ENCODE data around the gene ZMYND10.
A peak's percentile ranks its signal among the peaks of the same experiment; 100 is the strongest.

DNA sequence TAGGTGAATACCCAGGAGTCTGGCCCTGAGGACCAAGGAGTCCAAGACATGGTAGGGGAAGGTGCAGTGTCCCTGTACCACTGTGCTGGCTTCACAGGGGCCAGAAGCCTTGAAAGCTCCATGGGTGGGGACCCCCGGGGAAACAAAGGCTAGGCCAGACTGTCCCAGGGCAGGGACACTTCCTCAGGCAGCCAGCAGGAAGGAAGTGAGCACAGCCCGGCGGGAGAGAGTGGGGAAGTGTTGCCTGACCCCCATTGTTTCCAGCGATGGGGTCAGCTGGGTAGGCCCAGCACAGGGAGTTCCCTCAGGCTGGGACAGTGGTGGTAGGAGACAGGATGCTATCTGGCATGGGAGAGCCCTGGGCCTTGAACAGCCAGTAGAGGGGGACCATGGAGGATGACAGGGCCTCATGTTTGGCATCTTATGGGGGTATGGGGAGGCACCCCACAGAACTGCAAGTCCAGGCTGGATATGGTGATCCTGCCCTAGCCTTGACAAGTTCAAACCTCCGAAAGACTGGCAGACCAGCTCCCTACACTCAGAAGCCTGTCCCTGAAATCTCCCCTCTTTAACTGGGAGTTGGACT is 21.8 kb downstream of the ZMYND10 start:
- TF ChIP-seq, protein P1, sequence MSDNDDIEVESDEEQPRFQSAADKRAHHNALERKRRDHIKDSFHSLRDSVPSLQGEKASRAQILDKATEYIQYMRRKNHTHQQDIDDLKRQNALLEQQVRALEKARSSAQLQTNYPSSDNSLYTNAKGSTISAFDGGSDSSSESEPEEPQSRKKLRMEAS (IDR thresholded peaks at IDR 0.05; ENCODE audit: low read depth), result no peak
- TF ChIP-seq, protein P2, sequence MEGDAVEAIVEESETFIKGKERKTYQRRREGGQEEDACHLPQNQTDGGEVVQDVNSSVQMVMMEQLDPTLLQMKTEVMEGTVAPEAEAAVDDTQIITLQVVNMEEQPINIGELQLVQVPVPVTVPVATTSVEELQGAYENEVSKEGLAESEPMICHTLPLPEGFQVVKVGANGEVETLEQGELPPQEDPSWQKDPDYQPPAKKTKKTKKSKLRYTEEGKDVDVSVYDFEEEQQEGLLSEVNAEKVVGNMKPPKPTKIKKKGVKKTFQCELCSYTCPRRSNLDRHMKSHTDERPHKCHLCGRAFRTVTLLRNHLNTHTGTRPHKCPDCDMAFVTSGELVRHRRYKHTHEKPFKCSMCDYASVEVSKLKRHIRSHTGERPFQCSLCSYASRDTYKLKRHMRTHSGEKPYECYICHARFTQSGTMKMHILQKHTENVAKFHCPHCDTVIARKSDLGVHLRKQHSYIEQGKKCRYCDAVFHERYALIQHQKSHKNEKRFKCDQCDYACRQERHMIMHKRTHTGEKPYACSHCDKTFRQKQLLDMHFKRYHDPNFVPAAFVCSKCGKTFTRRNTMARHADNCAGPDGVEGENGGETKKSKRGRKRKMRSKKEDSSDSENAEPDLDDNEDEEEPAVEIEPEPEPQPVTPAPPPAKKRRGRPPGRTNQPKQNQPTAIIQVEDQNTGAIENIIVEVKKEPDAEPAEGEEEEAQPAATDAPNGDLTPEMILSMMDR (IDR thresholded peaks at IDR 0.05), result no peak
- no peak for TF ChIP-seq YY1 (IDR thresholded peaks at IDR 0.05; ENCODE audit: low read depth)
- no peak for TF ChIP-seq EP300 (IDR thresholded peaks at IDR 0.05; ENCODE audit: borderline replicate concordance in 1 of 2, low read depth in 1 of 2, low read length in 1 of 2)
- no peak for TF ChIP-seq CHD2 (IDR thresholded peaks at IDR 0.05; ENCODE audit: low read length, partially characterized antibody)
- 0 out of 2 replicates have a peak, but pooled peaks have one; percentile 21 for TF ChIP-seq POLR2AphosphoS5 (IDR thresholded peaks at IDR 0.05; ENCODE audit: low read depth, low read length)
- no peak for TF ChIP-seq GATA2 (CRISPR knock-in tag; IDR thresholded peaks at IDR 0.05)
- no peak for TF ChIP-seq GABPA (IDR thresholded peaks at IDR 0.05; ENCODE audit: low read depth)
- TF ChIP-seq RAD21 (IDR thresholded peaks at IDR 0.05; ENCODE audit: low read length), result no peak
- TF ChIP-seq TAF1 (IDR thresholded peaks at IDR 0.05; ENCODE audit: borderline replicate concordance, low read depth, low read length), result no peak
- TF ChIP-seq, protein P3, sequence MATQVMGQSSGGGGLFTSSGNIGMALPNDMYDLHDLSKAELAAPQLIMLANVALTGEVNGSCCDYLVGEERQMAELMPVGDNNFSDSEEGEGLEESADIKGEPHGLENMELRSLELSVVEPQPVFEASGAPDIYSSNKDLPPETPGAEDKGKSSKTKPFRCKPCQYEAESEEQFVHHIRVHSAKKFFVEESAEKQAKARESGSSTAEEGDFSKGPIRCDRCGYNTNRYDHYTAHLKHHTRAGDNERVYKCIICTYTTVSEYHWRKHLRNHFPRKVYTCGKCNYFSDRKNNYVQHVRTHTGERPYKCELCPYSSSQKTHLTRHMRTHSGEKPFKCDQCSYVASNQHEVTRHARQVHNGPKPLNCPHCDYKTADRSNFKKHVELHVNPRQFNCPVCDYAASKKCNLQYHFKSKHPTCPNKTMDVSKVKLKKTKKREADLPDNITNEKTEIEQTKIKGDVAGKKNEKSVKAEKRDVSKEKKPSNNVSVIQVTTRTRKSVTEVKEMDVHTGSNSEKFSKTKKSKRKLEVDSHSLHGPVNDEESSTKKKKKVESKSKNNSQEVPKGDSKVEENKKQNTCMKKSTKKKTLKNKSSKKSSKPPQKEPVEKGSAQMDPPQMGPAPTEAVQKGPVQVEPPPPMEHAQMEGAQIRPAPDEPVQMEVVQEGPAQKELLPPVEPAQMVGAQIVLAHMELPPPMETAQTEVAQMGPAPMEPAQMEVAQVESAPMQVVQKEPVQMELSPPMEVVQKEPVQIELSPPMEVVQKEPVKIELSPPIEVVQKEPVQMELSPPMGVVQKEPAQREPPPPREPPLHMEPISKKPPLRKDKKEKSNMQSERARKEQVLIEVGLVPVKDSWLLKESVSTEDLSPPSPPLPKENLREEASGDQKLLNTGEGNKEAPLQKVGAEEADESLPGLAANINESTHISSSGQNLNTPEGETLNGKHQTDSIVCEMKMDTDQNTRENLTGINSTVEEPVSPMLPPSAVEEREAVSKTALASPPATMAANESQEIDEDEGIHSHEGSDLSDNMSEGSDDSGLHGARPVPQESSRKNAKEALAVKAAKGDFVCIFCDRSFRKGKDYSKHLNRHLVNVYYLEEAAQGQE (IDR thresholded peaks at IDR 0.05; ENCODE audit: low read depth, low read length), result no peak
- TF ChIP-seq RFX5 (IDR thresholded peaks at IDR 0.05; ENCODE audit: low read length), result no peak
- TF ChIP-seq RCOR1 (IDR thresholded peaks at IDR 0.05; ENCODE audit: low read length), result no peak

Measured in SK-N-SH (cell line).